ENCODE results near the gene NFYA. TPM values are rescaled to one million over a fixed set of nuclear protein-coding genes. Genes with fewer than 3 reads are reported as not detected.
A peak's percentile ranks its signal among the peaks of the same experiment; 100 is the strongest.

Gene NFYA
- total and polyA plus RNA-seq, 8 donors, result 5.4 to 14.1 (median 7.8) TPM

DNA sequence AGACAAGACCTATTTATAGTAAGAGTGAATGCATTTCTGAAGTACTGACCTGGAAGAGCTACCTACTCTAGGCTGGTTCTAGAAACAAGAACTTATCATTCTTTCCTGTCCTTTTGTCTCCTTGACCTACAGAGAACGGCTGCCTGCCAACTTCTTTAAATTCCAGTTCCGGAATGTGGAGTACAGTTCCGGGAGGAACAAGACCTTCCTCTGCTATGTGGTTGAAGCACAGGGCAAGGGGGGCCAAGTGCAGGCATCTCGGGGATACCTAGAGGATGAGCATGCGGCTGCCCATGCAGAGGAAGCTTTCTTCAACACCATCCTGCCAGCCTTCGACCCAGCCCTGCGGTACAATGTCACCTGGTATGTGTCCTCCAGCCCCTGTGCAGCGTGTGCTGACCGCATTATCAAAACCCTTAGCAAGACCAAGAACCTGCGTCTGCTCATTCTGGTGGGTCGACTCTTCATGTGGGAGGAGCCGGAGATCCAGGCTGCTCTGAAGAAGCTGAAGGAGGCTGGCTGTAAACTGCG, 11.5 kb upstream of the NFYA start:
- H3K36me3 ChIP-seq, result no peaks in the 10 kb centered on the region
- WGBS, 2 donors, result 76 to 79% methylated on average over 13 of the region's 13 CpGs
- H3K4me1 ChIP-seq, result peaks cover 47 to 57% (median 55%) of the 10 kb centered on the region in 3 donors
- no peak for ATAC-seq
- H3K27me3 ChIP-seq, result no peaks in the 10 kb centered on the region
- intact Hi-C loops (cut with DNase I), result no loop called here
- TF ChIP-seq, protein P1, sequence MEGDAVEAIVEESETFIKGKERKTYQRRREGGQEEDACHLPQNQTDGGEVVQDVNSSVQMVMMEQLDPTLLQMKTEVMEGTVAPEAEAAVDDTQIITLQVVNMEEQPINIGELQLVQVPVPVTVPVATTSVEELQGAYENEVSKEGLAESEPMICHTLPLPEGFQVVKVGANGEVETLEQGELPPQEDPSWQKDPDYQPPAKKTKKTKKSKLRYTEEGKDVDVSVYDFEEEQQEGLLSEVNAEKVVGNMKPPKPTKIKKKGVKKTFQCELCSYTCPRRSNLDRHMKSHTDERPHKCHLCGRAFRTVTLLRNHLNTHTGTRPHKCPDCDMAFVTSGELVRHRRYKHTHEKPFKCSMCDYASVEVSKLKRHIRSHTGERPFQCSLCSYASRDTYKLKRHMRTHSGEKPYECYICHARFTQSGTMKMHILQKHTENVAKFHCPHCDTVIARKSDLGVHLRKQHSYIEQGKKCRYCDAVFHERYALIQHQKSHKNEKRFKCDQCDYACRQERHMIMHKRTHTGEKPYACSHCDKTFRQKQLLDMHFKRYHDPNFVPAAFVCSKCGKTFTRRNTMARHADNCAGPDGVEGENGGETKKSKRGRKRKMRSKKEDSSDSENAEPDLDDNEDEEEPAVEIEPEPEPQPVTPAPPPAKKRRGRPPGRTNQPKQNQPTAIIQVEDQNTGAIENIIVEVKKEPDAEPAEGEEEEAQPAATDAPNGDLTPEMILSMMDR (IDR thresholded peaks at IDR 0.05), result no peak
- H3K27ac ChIP-seq, result peak overlapping the region in 3 of 4 donors; percentile 1 to 79 (median 74)
- DNase-seq, result no peak
- FAIRE-seq, result no peak
- H3K9me3 ChIP-seq, result no peaks in the 10 kb centered on the region
- no peak overlapping the region for H3K4me3 ChIP-seq

DNA sequence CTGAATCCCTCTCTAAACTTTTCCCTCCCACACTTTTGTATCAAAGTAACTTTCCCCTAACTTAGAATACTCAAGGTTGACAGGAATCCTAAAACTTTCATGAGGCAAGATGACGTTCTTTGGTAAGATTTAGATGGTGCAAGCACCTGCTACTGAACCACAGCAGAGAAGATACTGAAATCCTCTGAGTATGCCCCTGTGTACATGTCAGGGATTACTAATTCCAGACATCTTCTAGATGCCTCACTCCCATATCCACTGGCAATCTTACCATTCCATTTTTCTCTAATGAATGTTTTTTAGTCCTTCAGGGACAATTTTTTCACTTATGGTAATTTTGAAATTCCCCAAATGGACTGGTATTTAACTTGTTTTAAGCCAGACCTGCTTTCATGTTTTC, 10.7 kb upstream of the NFYA start:
- intact Hi-C loops (cut with DNase I), result no loop called here
- DNase-seq (no peak), ATAC-seq (no peak), FAIRE-seq (no peak)
- Histone ChIP-seq H3K27ac (peak overlapping the region in 3 of 4 donors; percentile 1 to 79 (median 74)), H3K9me3 (no peaks in the 10 kb centered on the region), H3K36me3 (no peaks in the 10 kb centered on the region), H3K4me1 (peaks cover 52 to 63% (median 62%) of the 10 kb centered on the region in 3 donors), H3K27me3 (no peaks in the 10 kb centered on the region), H3K4me3 (no peak overlapping the region)
- 75 to 82% methylated on average over 1 of the region's 1 CpG for WGBS, 2 donors
- TF ChIP-seq, protein P1 (IDR thresholded peaks at IDR 0.05), result no peak

DNA sequence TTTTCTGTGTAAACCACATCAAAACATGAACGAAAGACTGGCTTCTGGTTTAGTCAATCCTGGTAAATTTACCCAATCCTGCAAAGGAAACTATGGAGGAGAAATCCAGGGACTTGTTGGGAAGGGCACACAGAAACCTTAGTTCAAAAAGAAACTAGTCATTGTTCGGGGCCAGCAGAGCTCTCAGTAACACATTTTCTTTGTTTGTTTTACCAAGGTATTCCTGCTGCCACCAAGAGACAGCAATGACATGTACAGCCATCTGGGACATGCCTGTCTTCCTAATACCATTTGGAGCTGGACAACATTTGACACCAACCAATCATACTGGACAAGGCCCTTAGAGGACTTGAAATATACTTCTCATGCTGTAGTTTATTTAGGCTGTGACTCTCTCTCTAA, 8.9 kb upstream of the NFYA start:
- WGBS, 2 donors, result 20 to 27% methylated on average over 2 of the region's 2 CpGs
- peak in 3 of 4 donors; percentile 6 to 31 (median 21) for ATAC-seq
- Histone ChIP-seq H3K4me3 (no peak overlapping the region), H3K36me3 (no peaks in the 10 kb centered on the region), H3K9me3 (no peaks in the 10 kb centered on the region), H3K27me3 (no peaks in the 10 kb centered on the region), H3K4me1 (peaks cover 52 to 62% (median 61%) of the 10 kb centered on the region in 3 donors), H3K27ac (peak overlapping the region; percentile 41 to 79 (median 59))
- TF ChIP-seq, protein P1 (IDR thresholded peaks at IDR 0.05), result no peak
- no peak for FAIRE-seq
- intact Hi-C loops (cut with DNase I), result no loop called here
- DNase-seq, result no peak

DNA sequence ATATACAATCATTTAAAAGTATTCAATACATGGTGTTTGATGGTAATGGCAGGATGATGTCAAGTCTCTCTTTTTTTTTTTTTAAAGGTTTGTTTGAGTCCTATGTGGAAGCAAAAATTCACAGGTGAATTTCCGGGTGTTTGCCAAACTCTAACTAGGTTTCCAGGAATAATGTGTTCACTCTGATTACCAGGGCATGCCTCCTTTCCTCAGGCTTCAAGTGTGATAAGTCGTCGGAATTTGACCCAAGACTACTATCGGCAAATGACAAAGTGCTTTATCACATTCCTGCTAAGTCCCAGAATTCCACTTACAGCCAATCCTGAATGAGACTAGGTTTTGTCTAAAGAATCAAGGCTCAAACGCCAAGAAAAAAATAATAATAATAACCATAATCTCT, 7.9 kb upstream of the NFYA start:
- intact Hi-C loops (cut with DNase I), result loop anchor here in 1 of 3 donors (5.0 kb wide), 1 partner anchor 33 kb away; no protein-coding TSS in a partner anchor
- peaks cover 0 to 4% (median 0%) of the 10 kb centered on the region in 3 donors for H3K36me3 ChIP-seq
- DNase-seq (peak in 3 of 6 donors; percentile 48 to 66 (median 64)), ATAC-seq (peak; percentile 77 to 82 (median 78)), FAIRE-seq (peak; percentile 9)
- peaks cover 52 to 62% (median 59%) of the 10 kb centered on the region in 3 donors for H3K4me1 ChIP-seq
- H3K27ac ChIP-seq, result peak overlapping the region; percentile 41 to 79 (median 59)
- 8% methylated on average over 5 of the region's 5 CpGs for WGBS, 2 donors
- H3K27me3 ChIP-seq, result no peaks in the 10 kb centered on the region
- H3K9me3 ChIP-seq, result no peaks in the 10 kb centered on the region
- no peak overlapping the region for H3K4me3 ChIP-seq
- TF ChIP-seq, protein P1 (IDR thresholded peaks at IDR 0.05), result no peak

DNA sequence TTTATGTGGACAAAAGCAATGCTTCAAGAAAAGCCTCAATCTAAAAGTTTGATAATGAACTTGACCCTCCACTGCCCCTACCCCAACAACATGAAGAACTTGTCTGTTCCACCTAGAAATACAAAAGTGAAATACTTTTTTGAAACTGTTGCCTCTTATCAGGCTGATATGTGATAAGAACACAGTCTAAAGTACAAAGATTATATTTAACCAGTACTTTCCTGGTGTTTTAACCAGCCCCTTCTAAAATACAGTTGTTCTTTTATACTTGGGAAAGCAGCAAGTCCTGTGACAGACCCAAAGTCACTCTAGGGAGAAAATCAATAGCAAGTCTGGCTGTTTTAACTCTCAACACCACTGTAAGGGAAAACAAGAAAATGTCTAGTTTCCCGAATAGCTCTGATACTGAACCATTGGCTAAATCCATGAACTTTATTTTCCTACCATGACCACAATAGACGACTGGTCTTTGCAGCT, 7.2 kb upstream of the NFYA start:
- peaks cover 0 to 4% (median 0%) of the 10 kb centered on the region in 3 donors for H3K36me3 ChIP-seq
- peaks cover 51 to 66% (median 61%) of the 10 kb centered on the region in 3 donors for H3K4me1 ChIP-seq
- ATAC-seq (peak; percentile 47 to 70 (median 58)), DNase-seq (no peak), FAIRE-seq (no peak)
- 20 to 21% methylated on average over 2 of the region's 2 CpGs for WGBS, 2 donors
- H3K27ac ChIP-seq, result peak overlapping the region in 3 of 4 donors; percentile 25 to 79 (median 74)
- no peaks in the 10 kb centered on the region for H3K9me3 ChIP-seq
- no peak overlapping the region for H3K4me3 ChIP-seq
- TF ChIP-seq, protein P1 (IDR thresholded peaks at IDR 0.05), result no peak
- no peaks in the 10 kb centered on the region for H3K27me3 ChIP-seq
- intact Hi-C loops (cut with DNase I), result loop anchor here in 1 of 3 donors (5.0 kb wide), 1 partner anchor 33 kb away; no protein-coding TSS in a partner anchor
